Mesenteric fat pad (tissue), 1 donor: ENCODE results near the gene GCG. TPM values are rescaled to one million over a fixed set of nuclear protein-coding genes. Genes with fewer than 3 reads are reported as not detected.

ENCODE experiments used
- DNase-seq: peaks from one replicate; pipeline ENCODE4 v3.0.0-alpha.2; 2020; ENCODE audit warnings: low spot score
- total RNA-seq: library from RNA; stranded (reverse); fragmentation: NEBNext Ultra II Directional; extraction: Animal tissue kit (Norgen Biotek cat#: 25700); gene quantifications from one replicate; pipeline ENCODE4 v1.2.1, GENCODE V29; 2021
- donor health status: DM: yes; HTN: yes; CAD: no.

Gene GCG
- total RNA-seq, 1 donor from 2014 or later = not detected

DNA sequence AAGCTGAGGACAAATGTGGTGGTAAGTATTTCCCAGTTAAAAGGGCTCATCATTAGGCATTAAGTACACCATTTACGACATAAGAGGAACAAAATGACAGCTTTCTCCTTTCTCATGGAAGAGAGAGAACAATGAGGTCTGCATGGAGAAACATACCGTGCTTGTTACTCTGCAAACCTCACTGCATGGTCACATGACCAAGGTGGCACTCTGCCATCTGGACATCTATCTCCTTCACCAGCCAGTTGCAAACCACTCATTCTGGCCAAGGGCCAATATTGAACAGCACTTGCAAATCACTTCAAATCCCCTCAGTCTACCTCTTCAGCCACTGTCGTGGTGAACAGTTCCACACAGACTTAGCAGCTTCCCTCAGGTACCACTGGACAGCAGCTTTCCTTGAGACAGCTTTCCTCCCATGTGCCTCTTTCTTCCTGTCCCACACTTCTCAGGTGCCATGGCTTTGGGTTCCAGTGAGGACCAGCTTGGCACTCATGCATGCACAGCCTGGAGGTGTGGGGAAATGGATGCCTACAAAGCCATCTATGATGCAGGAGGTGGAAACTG is 48.5 kb downstream of the GCG start:
- DNase-seq = no peak

DNA sequence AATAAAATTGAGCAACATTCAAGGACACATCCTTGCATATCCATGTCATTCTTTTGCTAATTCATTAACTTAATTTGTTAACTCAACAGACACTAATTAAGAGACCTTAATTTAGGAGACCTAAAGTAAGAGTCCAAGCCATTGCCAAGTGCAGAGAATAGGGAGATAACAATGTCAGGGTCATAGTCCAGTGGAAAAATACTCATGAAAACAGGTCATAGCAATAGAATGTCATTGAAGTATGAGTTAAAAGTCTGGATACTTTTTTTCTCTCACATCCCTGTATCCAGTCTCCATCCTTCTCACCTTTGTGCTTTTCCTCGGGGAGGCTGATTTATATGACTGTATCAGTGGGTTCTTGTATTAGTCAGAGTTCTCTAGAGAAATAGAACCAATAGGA is 51.5 kb downstream of the GCG start:
- DNase-seq = no peak

DNA sequence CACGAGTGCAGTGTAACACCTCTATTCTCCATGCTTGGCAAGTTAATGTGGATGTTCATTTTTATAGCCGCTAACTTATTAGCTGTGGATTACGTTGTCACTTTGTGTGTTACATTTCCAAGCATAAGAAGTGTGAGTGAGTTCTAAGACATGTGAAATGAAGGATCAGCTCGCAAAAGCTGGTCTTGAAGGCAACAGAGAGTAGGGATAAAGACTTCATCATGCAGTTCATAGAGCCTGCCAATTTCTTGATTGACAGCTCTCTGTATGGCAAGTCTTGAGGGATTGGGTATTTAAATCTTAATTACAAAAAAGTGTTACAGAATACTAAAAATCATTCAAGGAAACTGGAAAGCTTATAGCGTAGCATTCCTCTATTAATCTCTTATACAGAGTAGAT is 52.2 kb downstream of the GCG start:
- no peak for DNase-seq

Other genes with a start within 250 kb of the GCG start
- 6.9 TPM for gene DPP4, start 78.0 kb downstream of the GCG start, total RNA-seq
- gene FAP, start 91.2 kb upstream of the GCG start, total RNA-seq = 24.7 TPM
- 13.9 TPM for gene IFIH1, start 166.4 kb upstream of the GCG start, total RNA-seq
- gene GCA, start 191.9 kb upstream of the GCG start, total RNA-seq = 50.8 TPM